Erythroblast (primary cell): Measurements from ENCODE around the gene P4HTM.

ENCODE experiments used
- GATA1 ChIP-seq: IDR thresholded peaks from 2 replicates; pipeline ENCODE4 v1.6.1; 2011; ENCODE audit warnings: low read depth, mild to moderate bottlenecking, control low read depth, low read length, moderate library complexity
- POLR2A ChIP-seq: IDR thresholded peaks from 2 replicates; pipeline ENCODE4 v1.6.1; 2011; ENCODE audit warnings: mild to moderate bottlenecking, low read length

DNA sequence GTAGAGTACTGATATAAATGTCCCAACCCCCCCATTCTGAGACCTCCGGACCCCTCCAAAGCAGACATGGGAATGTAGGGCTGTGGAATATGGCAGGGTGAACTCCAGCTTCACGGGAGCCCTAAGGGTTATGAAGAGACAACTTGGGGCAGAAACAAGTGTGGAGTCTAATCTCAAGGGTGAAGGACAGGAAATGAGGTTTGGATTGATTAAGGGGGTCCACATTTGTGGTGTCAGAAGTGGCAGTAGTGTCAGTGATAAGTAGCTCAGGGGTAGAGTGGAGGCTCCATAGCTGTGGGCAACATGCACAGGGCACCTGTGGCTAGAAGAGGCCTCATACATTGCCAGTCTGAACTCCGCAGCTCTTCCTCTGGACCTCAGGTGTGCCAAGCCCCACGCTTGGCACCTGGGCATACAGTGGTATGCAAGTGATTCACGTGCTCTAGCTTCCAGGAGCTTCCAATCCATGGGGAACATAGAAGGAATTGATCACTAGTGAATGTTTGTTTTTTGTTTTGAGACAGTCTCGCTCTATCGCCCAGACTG is 4.1 kb upstream of the P4HTM start:
- TF ChIP-seq POLR2A (no peak), GATA1 (no peak)
